ENCODE data around the gene DUSP22.

DUSP22 gene

GRCh38 chr6:352474-352873 is 60.2 kb downstream of the DUSP22 start:
- no peak for DNase-seq (ENCODE audit: low read depth)

GRCh38 chr6:352896-353470 is 60.7 kb downstream of the DUSP22 start:
- peak; percentile 43 for DNase-seq (ENCODE audit: low read depth)

- no peak for DNase-seq (ENCODE audit: low read depth)
Observed at GRCh38 chr6:353642-354614, 61.6 kb downstream of the DUSP22 start.

- no peak for DNase-seq (ENCODE audit: low read depth)
Observed at GRCh38 chr6:354631-355280, 62.5 kb downstream of the DUSP22 start.

GRCh38 chr6:355373-356208 is 63.3 kb downstream of the DUSP22 start:
- DNase-seq (ENCODE audit: low read depth) = no peak

- DNase-seq (ENCODE audit: low read depth) = no peak
Observed at GRCh38 chr6:356828-357251, 64.6 kb downstream of the DUSP22 start.

- DNase-seq (ENCODE audit: low read depth) = no peak
Observed at GRCh38 chr6:357261-357790, 65.0 kb downstream of the DUSP22 start.

GRCh38 chr6:357791-358341 is 65.6 kb downstream of the DUSP22 start:
- DNase-seq (ENCODE audit: low read depth) = no peak

- no peak for DNase-seq (ENCODE audit: low read depth)
Observed at GRCh38 chr6:358432-358831, 66.1 kb downstream of the DUSP22 start.

- DNase-seq (ENCODE audit: low read depth) = no peak
Observed at GRCh38 chr6:358847-359246, 66.6 kb downstream of the DUSP22 start.

- no peak for DNase-seq (ENCODE audit: low read depth)
Observed at GRCh38 chr6:359261-360035, 67.2 kb downstream of the DUSP22 start.

GRCh38 chr6:360349-360748 is 68.1 kb downstream of the DUSP22 start:
- DNase-seq (ENCODE audit: low read depth) = no peak

GRCh38 chr6:360764-361373 is 68.6 kb downstream of the DUSP22 start:
- DNase-seq (ENCODE audit: low read depth) = no peak

- no peak for DNase-seq (ENCODE audit: low read depth)
Observed at GRCh38 chr6:361411-362132, 69.3 kb downstream of the DUSP22 start.

- DNase-seq (ENCODE audit: low read depth) = no peak
Observed at GRCh38 chr6:362231-362923, 70.1 kb downstream of the DUSP22 start.

GRCh38 chr6:362924-363249 is 70.6 kb downstream of the DUSP22 start:
- DNase-seq (ENCODE audit: low read depth) = no peak

GRCh38 chr6:363291-363690 is 71.0 kb downstream of the DUSP22 start:
- no peak for DNase-seq (ENCODE audit: low read depth)

GRCh38 chr6:363909-364308 is 71.6 kb downstream of the DUSP22 start:
- no peak for DNase-seq (ENCODE audit: low read depth)
